ENCODE data around the gene PRMT1. TPM values are rescaled to one million over a fixed set of nuclear protein-coding genes. Genes with fewer than 3 reads are reported as not detected.

Gene PRMT1
- total RNA-seq, 1 experiment from 2014 or later, result 536 TPM

DNA sequence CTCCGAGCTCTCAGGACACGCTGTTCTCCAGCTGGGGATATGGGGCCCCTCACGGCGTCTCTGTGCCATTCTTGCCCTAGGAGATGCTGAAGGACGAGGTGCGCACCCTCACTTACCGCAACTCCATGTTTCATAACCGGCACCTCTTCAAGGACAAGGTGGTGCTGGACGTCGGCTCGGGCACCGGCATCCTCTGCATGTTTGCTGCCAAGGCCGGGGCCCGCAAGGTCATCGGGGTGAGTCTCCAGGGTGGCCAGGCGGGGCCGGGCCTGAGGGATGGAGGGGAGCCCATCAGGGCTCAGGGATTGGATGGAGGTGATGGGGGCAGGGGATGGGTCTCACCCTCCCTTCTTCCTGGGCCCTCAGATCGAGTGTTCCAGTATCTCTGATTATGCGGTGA is 4.8 kb downstream of the PRMT1 start:
- BruUV-seq (replicated peaks), result no TSS peak
- intact Hi-C loops (cut with micrococcal nuclease; ENCODE audit: unreplicated experiment), result no loop called here
- TF ChIP-seq, protein P1, sequence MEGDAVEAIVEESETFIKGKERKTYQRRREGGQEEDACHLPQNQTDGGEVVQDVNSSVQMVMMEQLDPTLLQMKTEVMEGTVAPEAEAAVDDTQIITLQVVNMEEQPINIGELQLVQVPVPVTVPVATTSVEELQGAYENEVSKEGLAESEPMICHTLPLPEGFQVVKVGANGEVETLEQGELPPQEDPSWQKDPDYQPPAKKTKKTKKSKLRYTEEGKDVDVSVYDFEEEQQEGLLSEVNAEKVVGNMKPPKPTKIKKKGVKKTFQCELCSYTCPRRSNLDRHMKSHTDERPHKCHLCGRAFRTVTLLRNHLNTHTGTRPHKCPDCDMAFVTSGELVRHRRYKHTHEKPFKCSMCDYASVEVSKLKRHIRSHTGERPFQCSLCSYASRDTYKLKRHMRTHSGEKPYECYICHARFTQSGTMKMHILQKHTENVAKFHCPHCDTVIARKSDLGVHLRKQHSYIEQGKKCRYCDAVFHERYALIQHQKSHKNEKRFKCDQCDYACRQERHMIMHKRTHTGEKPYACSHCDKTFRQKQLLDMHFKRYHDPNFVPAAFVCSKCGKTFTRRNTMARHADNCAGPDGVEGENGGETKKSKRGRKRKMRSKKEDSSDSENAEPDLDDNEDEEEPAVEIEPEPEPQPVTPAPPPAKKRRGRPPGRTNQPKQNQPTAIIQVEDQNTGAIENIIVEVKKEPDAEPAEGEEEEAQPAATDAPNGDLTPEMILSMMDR (conservative IDR thresholded peaks at IDR 0.05; ENCODE audit: low read depth, low read length), result no peak
- TF ChIP-seq EZH2 (IDR thresholded peaks at IDR 0.05; ENCODE audit: borderline replicate concordance, low read depth, low read length, poor library complexity, severe bottlenecking), result no peak
- Histone ChIP-seq H3K4me1 (ENCODE audit: insufficient read depth, low read length, poor library complexity, severe bottlenecking) (peaks cover 26% of the 10 kb centered on the region), H3K36me3 (ENCODE audit: insufficient read depth, low read length, poor library complexity, severe bottlenecking) (peaks cover 51% of the 10 kb centered on the region), H3K4me3 (ENCODE audit: low read depth, low read length, poor library complexity, severe bottlenecking) (no peak overlapping the region), H3K27me3 (replicated peaks; ENCODE audit: insufficient read depth, low read depth, low read length, poor library complexity) (no peaks in the 10 kb centered on the region), H3K9me3 (ENCODE audit: low read depth, low read length, poor library complexity, severe bottlenecking) (no peaks in the 10 kb centered on the region), H3K27ac (ENCODE audit: low read depth, low read length, poor library complexity, severe bottlenecking) (no peak overlapping the region)
- POLR2A ChIA-PET (ENCODE audit: low non-redundant PET), result no interaction called here
- DNase-seq (ENCODE audit: low spot score), result no peak
- CTCF ChIA-PET, result interaction anchor here (1.2 kb wide), 1 partner anchor 8 kb away, joined by 5 read pairs; the partner anchor contains the start of gene CPT1C

DNA sequence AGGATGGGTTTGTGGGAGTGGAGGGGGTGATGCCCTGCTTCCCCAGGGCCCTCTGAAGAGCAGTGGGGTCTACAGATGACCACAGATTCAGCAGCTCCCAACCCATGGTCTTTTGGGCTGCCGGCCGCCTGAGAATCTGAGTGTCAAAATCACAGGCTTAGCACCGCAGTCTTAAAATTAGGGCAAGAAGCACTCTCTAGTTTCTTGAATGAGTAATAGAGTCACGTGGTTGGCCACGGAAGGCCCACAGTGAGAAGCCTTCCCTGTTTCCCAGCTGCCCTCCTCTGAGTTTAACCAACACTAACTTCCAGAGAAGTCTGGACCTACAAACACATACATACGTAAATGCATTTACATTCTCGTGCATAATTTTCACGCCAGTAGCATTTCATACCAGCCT is 5.2 kb downstream of the PRMT1 start:
- POLR2A ChIA-PET (ENCODE audit: low non-redundant PET), result no interaction called here
- no TSS peak for BruUV-seq (replicated peaks)

DNA sequence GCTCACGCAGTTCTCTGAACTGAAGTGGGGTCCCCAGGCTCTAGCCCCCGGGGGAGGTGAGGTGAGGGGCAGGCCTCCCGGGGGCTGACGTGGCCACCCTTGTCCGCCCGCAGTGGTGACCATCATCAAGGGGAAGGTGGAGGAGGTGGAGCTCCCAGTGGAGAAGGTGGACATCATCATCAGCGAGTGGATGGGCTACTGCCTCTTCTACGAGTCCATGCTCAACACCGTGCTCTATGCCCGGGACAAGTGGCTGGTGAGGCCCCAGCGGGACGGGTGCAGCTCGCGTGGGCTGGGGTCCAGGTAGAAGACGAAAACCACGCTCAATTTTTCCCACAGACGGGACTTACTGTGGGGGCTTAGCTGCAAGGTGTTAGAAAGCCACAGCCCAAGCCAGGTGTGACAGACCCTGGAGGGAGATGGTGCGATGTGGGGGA is 6.8 kb downstream of the PRMT1 start:
- Histone ChIP-seq H3K4me3 (ENCODE audit: low read depth, low read length, poor library complexity, severe bottlenecking) (no peak overlapping the region), H3K36me3 (ENCODE audit: insufficient read depth, low read length, poor library complexity, severe bottlenecking) (peaks cover 53% of the 10 kb centered on the region), H3K27me3 (replicated peaks; ENCODE audit: insufficient read depth, low read depth, low read length, poor library complexity) (no peaks in the 10 kb centered on the region), H3K9me3 (ENCODE audit: low read depth, low read length, poor library complexity, severe bottlenecking) (no peaks in the 10 kb centered on the region), H3K4me1 (ENCODE audit: insufficient read depth, low read length, poor library complexity, severe bottlenecking) (peaks cover 42% of the 10 kb centered on the region), H3K27ac (ENCODE audit: low read depth, low read length, poor library complexity, severe bottlenecking) (no peak overlapping the region)
- ChIA-PET CTCF (no interaction called here), POLR2A (ENCODE audit: low non-redundant PET) (no interaction called here)
- TF ChIP-seq, protein P1 (conservative IDR thresholded peaks at IDR 0.05; ENCODE audit: low read depth, low read length), result no peak
- TF ChIP-seq EZH2 (IDR thresholded peaks at IDR 0.05; ENCODE audit: borderline replicate concordance, low read depth, low read length, poor library complexity, severe bottlenecking), result no peak
- DNase-seq (ENCODE audit: low spot score), result no peak
- intact Hi-C loops (cut with micrococcal nuclease; ENCODE audit: unreplicated experiment), result no loop called here
- no TSS peak for BruUV-seq (replicated peaks)

More for the DNA sequence above, 5.2 kb downstream of the PRMT1 start:
- Histone ChIP-seq H3K27ac (ENCODE audit: low read depth, low read length, poor library complexity, severe bottlenecking) (no peak overlapping the region), H3K27me3 (replicated peaks; ENCODE audit: insufficient read depth, low read depth, low read length, poor library complexity) (no peaks in the 10 kb centered on the region), H3K36me3 (ENCODE audit: insufficient read depth, low read length, poor library complexity, severe bottlenecking) (peaks cover 51% of the 10 kb centered on the region), H3K9me3 (ENCODE audit: low read depth, low read length, poor library complexity, severe bottlenecking) (no peaks in the 10 kb centered on the region), H3K4me3 (ENCODE audit: low read depth, low read length, poor library complexity, severe bottlenecking) (no peak overlapping the region), H3K4me1 (ENCODE audit: insufficient read depth, low read length, poor library complexity, severe bottlenecking) (peaks cover 31% of the 10 kb centered on the region)
- intact Hi-C loops (cut with micrococcal nuclease; ENCODE audit: unreplicated experiment), result no loop called here
- DNase-seq (ENCODE audit: low spot score), result no peak
- TF ChIP-seq, protein P1 (conservative IDR thresholded peaks at IDR 0.05; ENCODE audit: low read depth, low read length), result no peak
- no peak for TF ChIP-seq EZH2 (IDR thresholded peaks at IDR 0.05; ENCODE audit: borderline replicate concordance, low read depth, low read length, poor library complexity, severe bottlenecking)
- CTCF ChIA-PET, result no interaction called here
